Cerebellar cortex (tissue), 1 donor: Measurements from ENCODE around the gene B3GNT4.
"Not testable (repeated sequence)": the region's sequence is repeated elsewhere in the genome, so short reads cannot be mapped to it uniquely, and the experiment has no call there.

Source experiments
- DNase-seq: peaks from one replicate; pipeline ENCODE4 v3.0.0-alpha.2; 2015; ENCODE audit warnings: low spot score

B3GNT4 gene

DNA sequence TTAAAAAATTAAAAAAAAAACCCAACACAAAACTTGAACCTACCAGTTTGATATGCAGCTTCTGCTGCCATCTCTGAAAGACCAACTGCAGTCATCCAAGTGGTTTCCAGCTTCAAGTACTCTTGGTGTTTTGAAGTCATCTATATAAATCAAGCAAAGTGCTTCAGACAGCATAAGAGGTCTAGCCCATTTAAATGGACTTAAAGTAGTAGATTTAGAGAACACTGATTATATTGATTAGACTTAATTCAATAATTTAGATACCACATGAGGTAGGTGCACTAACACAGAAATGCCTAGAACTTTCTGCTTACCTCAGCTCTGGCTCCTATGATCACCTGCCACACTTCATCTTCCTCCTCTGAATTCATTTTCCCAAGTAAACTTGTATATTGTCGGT, 12.9 kb downstream of the B3GNT4 start:
- DNase-seq = no peak

DNA sequence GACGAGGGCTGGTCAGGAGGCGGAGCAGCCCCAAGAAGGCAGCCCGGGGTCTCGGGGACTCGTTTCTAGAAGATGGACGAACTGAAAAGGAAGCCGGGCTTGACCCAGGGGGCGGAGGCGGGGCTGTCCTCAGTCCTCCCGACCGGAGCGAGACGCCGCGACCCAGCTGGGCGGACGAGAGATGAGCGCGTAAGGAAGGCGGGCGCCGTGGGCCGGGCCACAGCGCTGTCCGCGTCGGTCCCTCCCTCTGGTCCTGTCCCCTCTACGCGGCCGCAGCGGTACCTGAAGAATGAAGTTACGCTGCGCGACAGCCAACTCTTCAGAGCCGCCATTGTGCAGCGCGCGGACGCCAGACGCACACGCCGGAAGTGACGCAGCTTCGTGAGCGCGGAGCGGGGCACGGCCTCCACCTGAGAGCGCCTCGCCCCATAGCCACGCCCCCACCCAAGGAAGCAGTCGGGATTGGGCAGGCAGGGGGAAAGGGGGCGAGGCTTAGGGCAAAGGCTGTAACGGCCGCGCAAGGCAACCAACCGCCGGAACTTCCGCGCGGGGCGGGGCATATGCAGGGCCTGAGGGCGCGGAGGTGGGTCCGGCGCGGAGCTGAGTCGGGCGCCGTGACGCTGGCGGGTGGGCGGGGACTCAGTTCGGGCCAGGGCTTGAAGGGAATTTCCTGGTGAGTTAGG, 22.3 kb downstream of the B3GNT4 start, which contains the start of gene DIABLO:
TSS of gene DIABLO (minus strand) at position 370 of the 683 bp plus-strand sequence. CDS start at position 332, 38 bp downstream.
- DNase-seq = peak; percentile 99

DNA sequence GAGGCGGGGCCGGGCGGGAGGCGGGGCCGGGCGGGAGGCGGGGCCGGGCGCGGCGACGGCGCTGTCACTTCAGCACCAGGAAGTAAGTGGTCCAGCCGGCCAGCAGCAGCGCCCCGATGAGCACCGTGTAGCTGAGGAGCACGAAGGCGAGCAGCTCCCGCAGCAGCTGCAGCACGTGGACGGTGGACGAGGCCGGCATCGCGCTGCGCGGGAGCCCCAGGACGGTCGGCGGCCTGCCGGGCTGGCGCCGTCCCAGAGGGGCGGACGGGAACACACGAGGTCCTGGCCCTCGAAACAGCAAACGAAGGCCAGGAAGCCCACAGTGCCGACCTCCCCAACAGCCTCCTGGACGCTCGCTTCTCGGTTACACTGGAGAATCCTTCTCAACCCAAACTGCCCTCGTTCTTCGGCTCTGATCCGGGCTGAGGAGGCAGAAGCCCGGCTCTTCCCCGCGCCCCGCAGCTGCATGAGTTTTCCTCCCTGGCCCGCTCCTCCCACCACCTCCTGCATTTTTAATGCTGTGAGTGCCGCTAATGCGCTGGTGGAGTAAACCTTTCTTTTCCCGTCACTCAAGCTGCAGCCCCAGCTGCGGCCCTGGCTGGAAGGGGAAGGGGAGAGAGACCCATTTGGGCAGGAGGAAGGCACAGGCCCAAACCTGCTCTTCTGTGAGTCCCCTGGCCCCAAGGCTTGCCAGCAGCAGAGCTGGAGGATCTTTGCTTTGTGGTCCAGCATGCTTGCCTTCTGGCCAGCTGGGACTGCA, 23.0 kb downstream of the B3GNT4 start:
- DNase-seq = no peak

DNA sequence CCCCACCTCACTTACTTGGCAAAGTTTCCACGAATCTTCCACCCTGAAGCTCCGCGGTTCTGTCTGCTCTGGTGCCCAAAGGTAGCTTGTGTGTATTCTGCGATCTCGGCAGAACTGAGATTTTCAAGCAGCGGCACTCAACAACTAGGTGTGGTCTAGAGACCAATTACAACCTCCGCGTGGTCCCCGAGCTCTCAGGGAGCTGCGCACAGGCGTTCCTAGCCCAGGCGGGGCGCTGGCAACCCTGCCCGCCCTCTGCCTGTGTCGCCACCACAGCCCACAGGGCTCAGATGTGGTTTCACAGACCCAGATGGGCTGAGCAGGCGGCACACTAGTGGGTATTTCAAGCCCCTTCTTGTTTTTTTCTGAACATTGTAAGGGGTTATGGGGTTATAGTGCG, 23.8 kb downstream of the B3GNT4 start:
- DNase-seq = no peak

DNA sequence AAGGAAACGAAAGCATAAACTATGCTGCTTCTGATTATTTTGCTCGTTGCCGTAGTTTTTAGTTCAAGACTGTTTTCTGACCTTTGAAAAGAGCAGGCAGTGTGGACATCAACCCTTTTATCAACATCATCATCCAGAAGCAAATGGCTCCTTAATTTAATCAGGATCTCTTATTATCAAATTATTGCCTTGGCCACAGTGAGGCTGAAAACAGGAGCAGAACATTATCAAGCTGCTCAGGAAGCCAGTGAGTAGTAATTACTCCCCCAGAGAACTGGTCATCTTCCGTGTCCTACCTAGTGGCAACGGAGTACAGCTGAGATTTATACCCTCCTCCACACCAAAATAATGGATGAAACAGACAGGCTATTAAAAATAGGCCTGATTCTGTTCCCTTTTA, 24.6 kb downstream of the B3GNT4 start:
- no peak for DNase-seq

DNA sequence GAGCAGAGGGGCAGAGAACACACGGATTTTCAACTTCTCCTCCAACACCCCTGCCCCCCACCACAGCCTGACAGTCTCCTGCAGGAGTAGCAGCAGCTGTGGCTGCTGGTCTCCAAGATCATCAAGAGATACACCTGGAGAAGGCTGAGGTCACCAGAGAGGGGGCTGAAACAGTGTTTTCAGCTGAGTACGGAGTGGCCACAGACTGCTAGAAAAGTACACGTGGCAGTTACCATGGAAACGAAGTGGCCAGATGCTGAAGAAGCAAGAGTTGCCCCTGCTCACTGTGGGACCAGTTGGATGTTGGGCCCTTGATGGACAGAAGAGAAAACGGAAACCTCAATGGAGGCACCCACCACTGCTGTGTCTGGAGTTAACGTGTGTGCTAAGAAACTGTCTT, 27.3 kb downstream of the B3GNT4 start:
- no peak for DNase-seq

DNA sequence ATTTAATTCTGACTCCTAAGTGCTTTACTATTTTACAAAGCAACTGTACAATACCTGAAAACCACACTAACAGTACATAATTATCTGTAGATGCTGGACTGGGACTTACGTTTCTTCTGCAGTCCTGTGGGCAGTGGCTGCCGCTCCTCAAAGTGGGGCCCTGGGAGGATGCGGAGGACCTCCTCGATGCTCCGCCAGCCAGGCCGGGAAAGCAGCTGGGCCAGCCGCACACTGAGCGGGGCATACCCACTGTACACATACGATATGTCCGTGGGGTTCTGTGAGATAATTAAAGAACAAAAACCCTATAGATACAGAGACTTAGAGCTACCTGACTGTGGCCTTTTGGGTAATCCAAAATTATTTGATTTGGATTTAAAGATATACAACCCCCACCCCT, 29.2 kb downstream of the B3GNT4 start:
- no peak for DNase-seq

DNA sequence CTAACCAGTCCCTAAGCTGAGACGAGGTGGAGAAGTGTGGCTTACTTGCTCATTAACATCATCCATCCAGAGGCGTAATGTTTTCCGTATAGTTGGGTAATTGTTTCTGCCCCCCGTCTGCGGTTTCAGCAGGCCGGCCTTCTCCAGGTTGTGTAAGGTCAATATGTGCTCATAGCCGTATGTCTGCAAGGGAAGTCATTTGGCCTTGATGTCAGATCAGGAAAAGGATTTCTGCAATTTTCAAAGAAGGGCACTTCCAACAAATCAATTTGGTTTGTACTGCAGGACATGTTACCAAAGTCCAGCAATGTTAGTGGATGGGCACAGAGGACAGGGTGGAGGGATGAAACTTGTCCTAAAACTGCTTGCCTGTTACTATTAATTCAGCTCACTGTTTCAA, 32.2 kb downstream of the B3GNT4 start:
- no peak for DNase-seq

DNA sequence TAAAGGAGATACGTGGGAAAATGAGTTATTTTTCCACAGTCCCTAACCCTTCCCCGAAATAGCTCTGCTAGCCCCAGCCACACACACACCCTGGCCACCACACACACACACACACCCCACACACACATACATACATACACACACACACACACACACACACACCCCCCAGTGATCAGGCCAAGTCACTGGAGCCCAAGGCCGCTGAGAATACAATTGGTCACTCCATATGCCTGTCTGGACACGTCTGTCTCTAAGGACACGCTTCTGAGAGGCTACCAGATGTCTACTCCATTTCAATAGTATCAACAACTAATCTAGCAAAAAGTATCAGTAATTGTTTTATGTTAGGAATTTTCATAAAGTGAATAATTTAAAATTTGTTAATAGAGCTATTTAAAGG, 35.4 kb downstream of the B3GNT4 start:
- no peak for DNase-seq

DNA sequence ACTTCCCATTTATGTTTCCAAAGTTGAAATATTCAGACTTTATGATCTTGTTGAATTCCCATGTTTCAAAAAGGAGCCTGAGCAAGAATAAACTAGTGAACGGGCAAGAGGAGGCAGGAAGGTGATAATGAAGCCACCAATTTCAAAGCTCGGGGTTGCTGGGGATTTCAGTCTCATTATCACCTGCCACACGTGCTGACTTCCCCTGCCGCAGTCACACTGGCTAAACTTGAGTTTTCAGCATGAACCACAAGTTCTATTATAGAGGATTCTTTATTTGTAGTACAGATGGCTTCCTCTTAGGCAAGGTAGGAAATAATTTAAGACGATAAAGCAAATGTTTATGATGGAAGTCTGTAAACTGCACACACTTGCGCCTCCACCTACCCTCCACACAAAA, 40.5 kb downstream of the B3GNT4 start:
- DNase-seq = no peak

DNA sequence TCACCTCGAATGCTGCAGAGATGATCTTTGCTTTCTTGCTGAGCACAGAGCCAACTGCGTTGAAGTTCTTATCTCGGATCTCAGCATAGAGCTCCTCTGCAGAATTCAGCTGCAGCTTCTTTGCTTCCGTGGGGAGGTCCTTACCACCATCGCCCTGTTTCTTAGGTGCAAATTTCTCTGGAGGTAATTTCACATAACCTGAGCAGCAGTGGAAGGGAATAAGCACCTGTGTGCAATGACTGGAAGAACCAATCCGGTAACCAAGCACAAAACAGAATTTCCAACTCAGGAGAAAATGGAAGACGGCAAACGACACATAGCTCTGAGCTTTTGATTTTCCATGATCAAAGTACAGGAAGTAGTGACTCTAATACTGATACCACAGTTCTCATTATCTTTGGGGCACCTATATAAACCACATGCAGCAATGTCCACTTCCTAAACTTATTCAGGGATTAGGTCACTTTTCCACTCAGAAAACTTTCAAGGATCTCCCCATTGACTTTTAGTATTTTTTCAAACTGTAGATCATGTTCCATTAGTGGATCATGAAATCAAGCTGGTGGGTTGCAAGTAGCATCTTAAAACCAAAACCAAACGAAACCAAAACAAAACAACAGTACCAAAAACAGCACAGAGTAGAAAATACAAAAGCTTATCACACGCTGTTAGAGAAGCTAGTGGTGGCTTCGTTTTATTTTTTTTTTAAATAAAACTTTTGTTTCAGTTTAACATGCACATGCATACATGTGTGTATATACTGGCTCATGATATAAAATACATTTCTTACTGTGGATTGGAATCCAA, 41.3 kb downstream of the B3GNT4 start:
- no peak for DNase-seq

DNA sequence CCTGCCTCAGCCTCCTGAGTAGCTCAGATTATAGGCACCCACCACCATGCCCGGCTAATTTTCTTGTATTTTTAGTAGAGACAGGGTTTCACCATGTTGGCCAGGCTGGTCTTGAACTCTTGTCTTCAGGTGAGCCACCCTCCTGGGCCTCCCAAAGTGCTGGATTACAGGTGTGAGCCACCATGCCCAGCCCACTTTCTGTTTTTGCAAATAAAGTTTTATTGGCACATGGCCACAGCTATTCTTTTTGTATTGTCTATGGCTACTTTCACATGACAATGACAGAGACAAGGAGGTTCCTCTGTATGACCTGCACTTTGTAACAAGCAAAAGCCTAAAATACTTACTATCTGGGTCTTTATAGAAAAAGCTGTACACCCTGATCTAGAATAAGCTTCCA, 42.0 kb downstream of the B3GNT4 start:
- DNase-seq = no peak

DNA sequence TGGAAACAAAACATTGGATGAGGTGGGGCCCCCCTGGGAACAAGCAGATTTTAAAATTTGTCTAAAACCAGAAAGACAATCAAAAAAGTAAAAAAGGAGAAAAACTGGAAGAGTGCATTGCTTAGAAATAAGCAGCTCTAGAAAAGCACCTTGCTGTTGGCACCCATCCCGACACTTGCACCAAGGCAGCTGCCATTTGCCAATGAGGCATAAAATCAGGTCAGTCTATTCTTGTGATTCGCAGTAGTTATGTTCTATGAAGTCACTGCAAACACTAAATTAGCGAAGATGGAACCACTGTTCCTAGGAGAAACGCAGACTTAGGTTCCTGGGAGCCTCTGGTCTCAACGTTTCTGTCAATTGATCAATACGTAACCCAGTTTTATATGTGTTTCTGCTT, 46.5 kb downstream of the B3GNT4 start:
- peak; percentile 93 for DNase-seq

DNA sequence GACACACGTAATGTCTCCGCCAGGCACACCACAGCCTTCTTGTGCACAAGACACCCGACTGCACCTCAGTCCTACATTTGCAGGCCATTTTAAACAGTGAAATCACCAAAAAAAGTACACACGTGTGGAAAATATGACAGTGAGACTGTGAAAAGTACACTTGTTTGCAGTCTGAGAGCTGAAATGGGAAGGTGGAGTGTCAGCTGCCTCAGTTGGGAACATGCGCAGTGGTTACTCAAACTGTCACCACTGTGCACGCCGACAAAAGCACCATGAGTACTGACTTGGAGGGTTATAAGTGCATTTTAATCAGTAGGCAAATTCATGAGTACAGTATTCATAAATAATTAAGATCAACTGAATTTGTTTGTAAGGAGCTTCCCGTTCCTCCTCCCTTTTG, 47.0 kb downstream of the B3GNT4 start:
- peak; percentile 67 for DNase-seq

DNA sequence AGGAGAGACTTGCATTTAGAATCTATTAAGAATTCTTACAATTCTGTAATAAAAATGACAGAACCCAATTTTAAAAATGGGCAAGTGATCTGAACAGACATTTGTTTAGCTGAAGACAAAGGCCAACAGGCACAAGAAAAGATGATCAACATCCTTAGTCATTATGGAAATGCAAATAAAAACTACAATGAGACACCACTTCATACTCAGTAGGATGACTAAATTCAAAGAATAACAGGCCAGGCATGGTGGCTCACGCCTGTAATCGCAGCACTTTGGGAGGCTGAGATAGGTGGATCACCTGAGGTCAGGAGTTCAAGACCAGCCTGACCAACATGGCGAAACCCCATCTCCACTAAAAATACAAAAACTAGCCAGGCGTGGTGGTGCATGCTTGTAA, 55.0 kb downstream of the B3GNT4 start:
- DNase-seq = not testable (repeated sequence)
